HCT116 (cell line): ENCODE measurements around the gene BLOC1S5. TPM values are rescaled to one million over a fixed set of nuclear protein-coding genes. Genes with fewer than 3 reads are reported as not detected.

Source experiments
- ATAC-seq: fragments of 200-7000 bp; cut with Tn5 transposase; 2 replicates; pipeline ENCODE4 v1.9.1; 2020; ENCODE audit warnings: mild to moderate bottlenecking, moderate library complexity
- BruUV-seq: library from RNA; stranded (reverse); fragments of 400-500 nt; replicated peaks from 2 replicates; lab custom pipeline; 2021; lab: Mats Ljungman, UMichigan
- CTCF ChIA-PET: fragments of 300-600 bp; sonication (Branson Sonifier 250); formaldehyde crosslinking; loops from one replicate; lab custom pipeline; 2021; ENCODE audit warnings: antibody characterized with exemption; lab: Charles Lee
- POLR2A ChIA-PET: fragments of 300-600, 350-600 bp; sonication (Branson Sonifier 250); formaldehyde crosslinking; loops from one replicate; lab custom pipeline; 2021; ENCODE audit warnings: antibody characterized with exemption; lab: Charles Lee
- RAD21 ChIA-PET, 2 experiments: fragments of 300-600 bp; sonication (Branson Sonifier 250); formaldehyde crosslinking; loops; one replicate each; lab custom pipeline; 2023; ENCODE audit warnings: low total read pairs in 2 of 2; ENCODE audit not compliant: uncharacterized antibody in 2 of 2, unreplicated experiment in 2 of 2, low non-redundant PET in 1 of 2; lab: Charles Lee
- DNase-seq: peaks from one replicate; pipeline ENCODE4 v3.0.0-alpha.2; 2010; ENCODE audit warnings: low read depth, low spot score
- H2AFZ ChIP-seq: fragments of 200-600 bp; shearing (Covaris generic), sonication (generic); 2 replicates; pipeline ENCODE4 v1.6.1; 2017; ENCODE audit warnings: low read depth, mixed run types, mixed read lengths, antibody characterized with exemption, low read length; ENCODE audit not compliant: poor library complexity, severe bottlenecking
- H3K27ac ChIP-seq: 2 replicates; pipeline ENCODE4 v1.5.1; 2012; ENCODE audit warnings: low read depth, low read length
- H3K27me3 ChIP-seq: fragments of 200-600 bp; sonication (generic); 2 replicates; pipeline ENCODE4 v1.6.1; 2016; ENCODE audit warnings: mixed run types, low read length, mixed read lengths; ENCODE audit not compliant: insufficient read depth
- H3K36me3 ChIP-seq, 2 experiments: fragments of 200-500 bp in 1 of 2; fragments of 200-600 bp in 1 of 2; sonication (Bioruptor generic) in 1 of 2; sonication (generic) in 1 of 2; 2 replicates each; pipeline versions ENCODE4 v1.5.1 to v1.6.1; 2014 to 2016; ENCODE audit warnings: low read length in 2 of 2, inconsistent platforms in 1 of 2, mixed read lengths in 1 of 2, mixed run types in 1 of 2; ENCODE audit not compliant: insufficient read depth in 2 of 2, control insufficient read depth in 1 of 2
- H3K4me1 ChIP-seq, 2 experiments: fragments of 200-600 bp in 1 of 2; sonication (generic) in 1 of 2; 2 replicates each; pipeline versions ENCODE4 v1.5.1 to v1.6.1; 2012 to 2017; ENCODE audit warnings: low read length in 2 of 2, inconsistent platforms in 1 of 2, mild to moderate bottlenecking in 1 of 2, mixed read lengths in 1 of 2, mixed run types in 1 of 2, moderate library complexity in 1 of 2; ENCODE audit not compliant: insufficient read depth in 2 of 2, control insufficient read depth in 1 of 2
- H3K4me2 ChIP-seq: fragments of 200-600 bp; sonication (generic); 2 replicates; pipeline ENCODE4 v1.6.1; 2017; ENCODE audit warnings: mixed run types, low read length, mixed read lengths
- H3K4me3 ChIP-seq, 2 experiments: fragments of 200-600 bp in 1 of 2; sonication (generic) in 1 of 2; replicated peaks in 1 of 2; 2 replicates each; pipeline ENCODE4 v1.5.1; 2011 to 2016; ENCODE audit warnings: low read length in 2 of 2, control low read depth in 1 of 2, low read depth in 1 of 2, mild to moderate bottlenecking in 1 of 2, mixed read lengths in 1 of 2, mixed run types in 1 of 2
- H3K79me2 ChIP-seq: fragments of 200-600 bp; sonication (generic); 2 replicates; pipeline ENCODE4 v1.6.1; 2017; ENCODE audit warnings: mild to moderate bottlenecking, mixed run types, low read length, moderate library complexity, mixed read lengths; ENCODE audit not compliant: insufficient read depth
- H3K9ac ChIP-seq: fragments of 200-600 bp; sonication (generic); 2 replicates; pipeline ENCODE4 v1.6.1; 2016; ENCODE audit warnings: low read length, mixed read lengths
- H3K9me2 ChIP-seq: fragments of 200-600 bp; sonication (generic), shearing (Covaris generic); 2 replicates; pipeline ENCODE4 v1.6.1; 2017; ENCODE audit warnings: mixed run types, mild to moderate bottlenecking, moderate library complexity; ENCODE audit not compliant: insufficient read depth
- H3K9me3 ChIP-seq, 2 experiments: fragments of 200-500 bp in 1 of 2; fragments of 200-600 bp in 1 of 2; sonication (Bioruptor generic) in 1 of 2; sonication (generic) in 1 of 2; 2 replicates each; pipeline ENCODE4 v1.6.1; 2014 to 2017; ENCODE audit warnings: low read length in 2 of 2, mixed read lengths in 2 of 2, inconsistent platforms in 1 of 2, low read depth in 1 of 2, mild to moderate bottlenecking in 1 of 2, mixed run types in 1 of 2, moderate library complexity in 1 of 2; ENCODE audit not compliant: control insufficient read depth in 1 of 2, insufficient read depth in 1 of 2
- H4K20me1 ChIP-seq: fragments of 200-600 bp; sonication (generic), shearing (Covaris generic); 2 replicates; pipeline ENCODE4 v1.6.1; 2017; ENCODE audit warnings: mixed run types, mild to moderate bottlenecking, moderate library complexity; ENCODE audit not compliant: insufficient read depth
- CBX3 ChIP-seq: IDR thresholded peaks from 2 replicates; pipeline ENCODE4 v1.6.1; 2012; ENCODE audit warnings: low read depth
- CTCF ChIP-seq, 3 experiments: fragments of 200-600 bp in 1 of 3; sonication (generic) in 1 of 3; IDR thresholded peaks in 2 of 3; conservative IDR thresholded peaks in 1 of 3; 2 replicates each; pipeline ENCODE4 v1.5.1; 2012 to 2017; ENCODE audit warnings: low read depth in 2 of 3, low read length in 2 of 3, antibody characterized with exemption in 1 of 3, borderline replicate concordance in 1 of 3, control low read depth in 1 of 3, mild to moderate bottlenecking in 1 of 3, mixed read lengths in 1 of 3, mixed run types in 1 of 3, moderate library complexity in 1 of 3; ENCODE audit not compliant: insufficient read depth in 1 of 3
- EGR1 ChIP-seq: IDR thresholded peaks from 2 replicates; pipeline ENCODE4 v1.6.1; 2012; ENCODE audit warnings: low read depth
- EZH2 ChIP-seq: fragments of 200-600 bp; sonication (generic); IDR thresholded peaks from 2 replicates; pipeline ENCODE4 v1.6.1; 2017; ENCODE audit warnings: antibody characterized with exemption, mixed run types
- JUND ChIP-seq: IDR thresholded peaks from 2 replicates; pipeline ENCODE4 v1.6.1; 2012
- POLR2AphosphoS5 ChIP-seq: IDR thresholded peaks from 2 replicates; pipeline ENCODE4 v1.6.1; 2011; ENCODE audit warnings: mild to moderate bottlenecking, low read depth, low read length, moderate library complexity
- SIN3A ChIP-seq: IDR thresholded peaks from 2 replicates; pipeline ENCODE4 v1.6.1; 2012; ENCODE audit warnings: low read depth
- SP1 ChIP-seq: IDR thresholded peaks from 2 replicates; pipeline ENCODE4 v1.6.1; 2012; ENCODE audit warnings: low read depth
- intact Hi-C: fragments of 100-400 bp; cut with micrococcal nuclease; formaldehyde crosslinking; loops from 2 replicates; pipeline ENCODE4 v1.10.0; 2022
- total RNA-seq: library from RNA; stranded (reverse); gene quantifications from one replicate; pipeline ENCODE4 v1.2.1, GENCODE V29; 2021; ENCODE audit not compliant: unreplicated experiment
- TF ChIP-seq, protein P1 (sequence below): IDR thresholded peaks from 2 replicates; pipeline ENCODE4 v1.6.1; 2011; ENCODE audit warnings: mild to moderate bottlenecking, low read length, moderate library complexity; ENCODE audit not compliant: insufficient replicate concordance; ENCODE audit errors: extremely low read depth

BLOC1S5 gene
- total RNA-seq, 1 experiment from 2014 or later, result 12.0 TPM

GRCh38 chr6:8017705-8018104 lies 46.5 kb downstream of the BLOC1S5 start:
- no peak for ATAC-seq
- DNase-seq, result no peak
- Histone ChIP-seq H3K27me3 (no peaks in the 10 kb centered on the region), H2AFZ (no peak overlapping the region), H3K4me2 (no peak overlapping the region), H4K20me1 (no peaks in the 10 kb centered on the region; the same call in 1 of the 2 replicates), H3K9ac (no peak overlapping the region), H3K4me1 (no peaks in the 10 kb centered on the region), H3K36me3 (0 out of 4 replicates have a peak, but pooled peaks cover 0 to 6% of the 10 kb centered on the region in 2 experiments), H3K79me2 (no peaks in the 10 kb centered on the region), H3K4me3 (no peak overlapping the region), H3K9me3 (no peaks in the 10 kb centered on the region), H3K27ac (no peak overlapping the region), H3K9me2 (no peaks in the 10 kb centered on the region)
- BruUV-seq, result no TSS peak
- RAD21 ChIA-PET, result no interaction called here
- intact Hi-C loops, result no loop called here
- POLR2A ChIA-PET, result no interaction called here
- no peak for TF ChIP-seq CTCF (IDR thresholded peaks at IDR 0.05 in 2 of 3, conservative IDR thresholded peaks at IDR 0.05 in 1 of 3; ENCODE audit: borderline replicate concordance in 1 of 3, insufficient read depth in 1 of 3, low read depth in 2 of 3, low read length in 2 of 3)
- no peak for TF ChIP-seq CBX3
- TF ChIP-seq, protein P1, sequence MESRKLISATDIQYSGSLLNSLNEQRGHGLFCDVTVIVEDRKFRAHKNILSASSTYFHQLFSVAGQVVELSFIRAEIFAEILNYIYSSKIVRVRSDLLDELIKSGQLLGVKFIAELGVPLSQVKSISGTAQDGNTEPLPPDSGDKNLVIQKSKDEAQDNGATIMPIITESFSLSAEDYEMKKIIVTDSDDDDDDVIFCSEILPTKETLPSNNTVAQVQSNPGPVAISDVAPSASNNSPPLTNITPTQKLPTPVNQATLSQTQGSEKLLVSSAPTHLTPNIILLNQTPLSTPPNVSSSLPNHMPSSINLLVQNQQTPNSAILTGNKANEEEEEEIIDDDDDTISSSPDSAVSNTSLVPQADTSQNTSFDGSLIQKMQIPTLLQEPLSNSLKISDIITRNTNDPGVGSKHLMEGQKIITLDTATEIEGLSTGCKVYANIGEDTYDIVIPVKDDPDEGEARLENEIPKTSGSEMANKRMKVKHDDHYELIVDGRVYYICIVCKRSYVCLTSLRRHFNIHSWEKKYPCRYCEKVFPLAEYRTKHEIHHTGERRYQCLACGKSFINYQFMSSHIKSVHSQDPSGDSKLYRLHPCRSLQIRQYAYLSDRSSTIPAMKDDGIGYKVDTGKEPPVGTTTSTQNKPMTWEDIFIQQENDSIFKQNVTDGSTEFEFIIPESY, result no peak
- no peak for TF ChIP-seq POLR2AphosphoS5
- TF ChIP-seq SP1, result no peak
- no peak for TF ChIP-seq JUND
- TF ChIP-seq SIN3A, result no peak
- no peak for TF ChIP-seq EGR1
- TF ChIP-seq EZH2, result no peak
- CTCF ChIA-PET, result no interaction called here
